ENCODE measurements around the gene KITLG.
A peak's percentile ranks its signal among the peaks of the same experiment; 100 is the strongest.
"Not testable (repeated sequence)": the region's sequence is repeated elsewhere in the genome, so short reads cannot be mapped to it uniquely, and the experiment has no call there.

KITLG gene

GRCh38 chr12:88538697-88539096 lies 41.6 kb downstream of the KITLG start:
- DNase-seq = no peak

GRCh38 chr12:88538250-88538649 lies 42.0 kb downstream of the KITLG start:
- DNase-seq = no peak

- no peak for DNase-seq
Measured at GRCh38 chr12:88530868-88531267, 49.4 kb downstream of the KITLG start.

GRCh38 chr12:88529531-88530488 lies 50.5 kb downstream of the KITLG start:
- DNase-seq = no peak

- DNase-seq = no peak
Measured at GRCh38 chr12:88522961-88523360, 57.3 kb downstream of the KITLG start.

- no peak for DNase-seq
Measured at GRCh38 chr12:88520436-88520820, 59.8 kb downstream of the KITLG start.

- no peak for DNase-seq
Measured at GRCh38 chr12:88519802-88520435, 60.4 kb downstream of the KITLG start.

- peak; percentile 81 to 82 for DNase-seq
Measured at GRCh38 chr12:88518863-88519403, 61.3 kb downstream of the KITLG start.

- no peak for DNase-seq
Measured at GRCh38 chr12:88516811-88517210, 63.5 kb downstream of the KITLG start.

- DNase-seq = no peak
Measured at GRCh38 chr12:88510843-88511242, 69.4 kb downstream of the KITLG start.

GRCh38 chr12:88509851-88510250 lies 70.4 kb downstream of the KITLG start:
- no peak for DNase-seq

- DNase-seq = no peak
Measured at GRCh38 chr12:88509347-88509746, 70.9 kb downstream of the KITLG start.

GRCh38 chr12:88507851-88508250 lies 72.4 kb downstream of the KITLG start:
- not testable (repeated sequence) for DNase-seq

GRCh38 chr12:88507270-88507669 lies 73.0 kb downstream of the KITLG start:
- DNase-seq = no peak

GRCh38 chr12:88505696-88506095 lies 74.6 kb downstream of the KITLG start:
- no peak for DNase-seq

GRCh38 chr12:88503281-88503703 lies 77.0 kb downstream of the KITLG start:
- DNase-seq = no peak

GRCh38 chr12:88501972-88502938 lies 78.0 kb downstream of the KITLG start:
- no peak for DNase-seq

- no peak for DNase-seq
Measured at GRCh38 chr12:88496891-88497371, 83.3 kb downstream of the KITLG start.

GRCh38 chr12:88496429-88496828 lies 83.8 kb downstream of the KITLG start:
- no peak for DNase-seq

- DNase-seq = no peak
Measured at GRCh38 chr12:88495031-88495430, 85.2 kb downstream of the KITLG start.

- no peak for DNase-seq
Measured at GRCh38 chr12:88494520-88494919, 85.8 kb downstream of the KITLG start.

- no peak for DNase-seq
Measured at GRCh38 chr12:88493636-88494035, 86.6 kb downstream of the KITLG start.

GRCh38 chr12:88490425-88490824 lies 89.8 kb downstream of the KITLG start:
- no peak for DNase-seq
